GM21515 (cell line): Measurements from ENCODE around the gene BRMS1L.
"Not testable (repeated sequence)": the region's sequence is repeated elsewhere in the genome, so short reads cannot be mapped to it uniquely, and the experiment has no call there.

Experiments
- ATAC-seq: cut with Tn5 transposase; IDR thresholded peaks from one replicate; pipeline ENCODE4 v1.9.1; 2021; ENCODE audit not compliant: unreplicated experiment

Gene BRMS1L

DNA sequence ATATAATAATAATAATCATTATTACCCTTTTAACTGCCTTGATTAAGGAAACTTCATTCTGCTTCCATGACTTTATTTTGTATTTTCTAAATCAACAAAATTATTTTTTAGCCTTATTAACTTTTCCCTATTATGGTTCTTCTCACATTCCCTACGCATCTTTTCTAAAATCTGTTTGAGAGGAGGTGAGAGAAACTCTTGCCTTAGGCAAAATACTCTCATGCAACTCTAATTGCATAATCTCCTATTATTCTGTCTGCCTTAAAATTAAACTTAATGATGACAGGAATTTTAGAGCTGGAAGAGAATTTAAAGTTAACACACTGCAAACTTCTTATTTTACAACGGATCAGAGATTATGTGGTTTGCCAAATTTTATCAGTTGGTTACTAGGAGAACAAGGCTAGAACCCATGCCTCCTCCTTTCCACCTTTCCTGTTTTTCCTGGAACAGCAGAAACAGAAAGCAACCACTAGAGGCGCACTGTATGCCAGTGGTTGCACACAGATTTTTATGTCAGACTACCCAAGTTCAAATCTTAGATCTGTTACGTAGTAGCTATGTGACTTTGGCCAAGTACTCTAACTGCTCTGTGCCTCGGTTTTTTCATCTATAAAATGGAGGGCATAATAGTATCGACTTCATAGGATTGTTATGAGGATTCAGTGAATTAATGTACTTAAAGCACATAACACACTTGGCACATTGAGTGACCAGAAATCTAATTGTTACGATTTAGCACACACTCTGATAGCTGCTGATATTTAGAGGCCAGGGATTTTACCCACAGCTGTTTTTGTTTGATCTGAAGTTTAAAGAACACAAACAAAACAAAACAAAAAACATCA lies 4.3 kb upstream of the BRMS1L start:
- no peak for ATAC-seq

DNA sequence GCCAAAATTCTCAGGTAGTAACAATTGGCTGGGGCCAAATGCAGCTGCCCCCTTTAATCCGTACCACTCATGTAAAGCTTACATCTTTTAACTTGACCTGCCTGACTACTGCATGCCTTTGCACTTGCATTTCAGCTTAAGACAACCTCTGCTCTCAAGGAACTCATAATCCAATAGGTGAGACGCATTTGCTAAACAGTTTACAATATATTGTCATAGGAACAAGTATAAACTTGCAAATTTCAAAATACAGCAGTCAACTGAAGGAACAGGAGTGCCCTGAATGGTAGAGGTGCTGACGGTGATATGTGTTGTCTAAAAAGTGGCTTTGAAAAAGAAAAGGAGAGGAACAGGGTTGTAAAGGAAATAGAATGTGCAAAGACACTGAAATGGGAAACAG lies 3.6 kb upstream of the BRMS1L start:
- ATAC-seq: no peak

DNA sequence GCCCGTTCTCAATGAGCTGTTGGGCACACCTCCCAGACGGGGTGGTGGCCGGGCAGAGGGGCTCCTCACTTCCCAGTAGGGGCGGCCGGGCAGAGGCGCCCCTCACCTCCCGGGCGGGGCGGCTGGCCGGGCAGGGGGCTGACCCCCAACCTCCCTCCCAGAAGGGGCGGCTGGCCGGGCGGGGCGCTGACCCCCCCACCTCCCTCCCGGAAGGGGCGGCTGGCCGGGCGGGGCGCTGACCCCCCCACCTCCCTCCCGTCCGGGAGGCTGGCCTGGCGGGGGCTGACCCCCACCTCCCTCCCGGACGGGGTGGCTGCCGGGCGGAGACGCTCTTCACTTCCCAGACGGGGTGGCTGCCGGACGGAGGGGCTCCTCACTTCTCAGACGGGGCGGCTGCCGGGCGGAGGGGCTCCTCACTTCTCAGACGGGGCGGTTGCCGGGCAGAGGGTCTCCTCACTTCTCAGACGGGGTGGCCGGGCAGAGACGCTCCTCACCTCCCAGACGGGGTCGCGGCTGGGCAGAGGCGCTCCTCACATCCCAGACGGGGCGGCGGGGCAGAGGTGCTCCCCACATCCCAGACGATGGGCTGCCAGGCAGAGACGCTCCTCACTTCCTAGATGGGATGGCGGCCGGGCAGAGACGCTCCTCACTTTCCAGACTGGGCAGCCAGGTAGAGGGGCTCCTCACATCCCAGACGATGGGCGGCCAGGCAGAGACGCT lies 1.5 kb upstream of the BRMS1L start:
- not testable (repeated sequence) for ATAC-seq

DNA sequence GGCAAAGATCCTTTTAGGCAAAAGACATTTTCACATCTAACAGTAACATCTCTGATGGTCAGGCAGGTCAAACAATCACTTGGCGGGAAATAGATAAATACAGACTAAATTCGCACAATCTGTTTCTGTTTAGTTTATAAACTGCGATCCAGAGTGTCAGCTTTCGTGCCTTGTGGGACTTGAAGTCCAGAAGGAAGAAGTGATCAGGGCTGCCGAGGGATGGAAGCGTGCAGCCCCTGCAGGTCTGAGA lies 245 bp upstream of the BRMS1L start:
- no peak for ATAC-seq

DNA sequence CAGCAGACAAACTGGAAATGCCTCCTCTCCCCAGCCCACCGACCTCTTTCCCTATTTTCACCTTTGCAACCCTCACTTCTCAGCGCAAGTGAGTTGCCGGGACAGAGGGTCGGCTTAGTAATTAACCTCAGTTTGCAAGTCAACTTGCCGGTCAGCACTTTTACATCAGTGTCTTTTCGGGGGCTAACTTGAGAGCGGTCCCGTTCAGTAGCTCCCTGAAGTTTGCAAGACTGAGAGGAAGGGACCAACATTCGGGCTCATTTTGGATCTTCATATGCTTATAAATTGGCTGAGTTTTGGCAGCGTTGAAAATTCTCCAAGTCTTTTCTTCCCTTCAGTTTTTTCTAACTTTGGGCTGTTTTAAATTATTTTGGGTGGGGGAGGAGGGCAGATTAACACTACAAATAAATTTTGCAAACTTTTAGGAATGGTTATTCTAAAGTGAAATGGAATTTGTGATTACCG lies 846 bp downstream of the BRMS1L start:
- ATAC-seq: no peak

DNA sequence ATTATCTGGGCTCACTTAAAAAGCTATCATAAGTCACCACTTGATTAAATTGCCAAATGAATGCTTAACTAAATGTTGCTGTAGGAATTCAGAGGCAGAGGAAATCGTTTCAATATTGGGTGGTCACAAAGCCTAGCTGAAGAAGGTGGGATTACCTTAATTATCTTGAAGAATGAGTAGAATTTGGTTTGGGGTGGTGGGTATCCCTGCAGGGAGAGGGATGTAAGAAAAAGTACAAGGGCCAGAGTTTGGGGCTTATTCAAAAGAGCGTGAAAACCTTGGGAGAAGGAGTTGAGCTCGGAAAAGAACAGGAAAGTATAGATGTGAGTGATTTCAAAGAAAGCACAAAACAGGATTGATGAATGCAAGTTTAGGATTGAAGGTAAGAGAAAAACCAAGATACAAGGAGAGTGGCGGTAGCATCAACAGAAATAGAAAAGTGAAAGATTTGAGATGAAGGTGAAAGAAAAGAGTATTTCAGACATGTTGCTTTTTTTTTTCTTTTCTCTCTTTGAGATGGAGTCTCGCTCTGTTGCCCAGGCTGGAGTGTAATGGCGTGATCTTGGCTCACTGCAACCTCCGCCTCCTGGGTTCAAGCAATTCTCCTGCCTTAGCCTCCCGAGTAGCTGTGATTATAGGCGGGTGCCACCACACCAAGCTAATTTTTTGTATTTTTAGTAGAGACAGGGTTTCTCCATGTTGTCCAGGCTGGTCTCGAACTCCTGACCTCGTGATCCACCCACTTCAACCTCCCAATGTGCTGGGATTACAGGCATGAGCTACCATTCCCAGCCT lies 1.7 kb downstream of the BRMS1L start:
- no peak for ATAC-seq

DNA sequence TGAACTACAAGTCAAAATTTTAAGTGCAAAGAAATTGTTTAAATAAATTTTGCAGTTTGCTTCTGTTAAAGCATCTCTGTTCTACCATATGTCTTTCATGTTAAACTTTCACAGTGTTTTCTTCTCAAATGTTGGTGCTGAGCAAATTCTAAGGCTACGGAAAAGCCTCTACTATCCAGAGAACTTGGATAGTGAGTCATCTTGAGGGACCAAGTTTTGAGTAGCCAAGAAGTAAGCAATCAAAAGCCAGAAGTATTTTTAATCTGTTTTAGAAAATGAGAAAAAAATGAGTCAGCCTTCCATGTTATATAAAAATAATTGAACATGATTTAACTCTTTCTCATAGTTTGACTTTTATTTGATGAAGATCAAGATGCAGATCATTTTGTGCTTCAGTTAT lies 3.3 kb downstream of the BRMS1L start:
- ATAC-seq: no peak

DNA sequence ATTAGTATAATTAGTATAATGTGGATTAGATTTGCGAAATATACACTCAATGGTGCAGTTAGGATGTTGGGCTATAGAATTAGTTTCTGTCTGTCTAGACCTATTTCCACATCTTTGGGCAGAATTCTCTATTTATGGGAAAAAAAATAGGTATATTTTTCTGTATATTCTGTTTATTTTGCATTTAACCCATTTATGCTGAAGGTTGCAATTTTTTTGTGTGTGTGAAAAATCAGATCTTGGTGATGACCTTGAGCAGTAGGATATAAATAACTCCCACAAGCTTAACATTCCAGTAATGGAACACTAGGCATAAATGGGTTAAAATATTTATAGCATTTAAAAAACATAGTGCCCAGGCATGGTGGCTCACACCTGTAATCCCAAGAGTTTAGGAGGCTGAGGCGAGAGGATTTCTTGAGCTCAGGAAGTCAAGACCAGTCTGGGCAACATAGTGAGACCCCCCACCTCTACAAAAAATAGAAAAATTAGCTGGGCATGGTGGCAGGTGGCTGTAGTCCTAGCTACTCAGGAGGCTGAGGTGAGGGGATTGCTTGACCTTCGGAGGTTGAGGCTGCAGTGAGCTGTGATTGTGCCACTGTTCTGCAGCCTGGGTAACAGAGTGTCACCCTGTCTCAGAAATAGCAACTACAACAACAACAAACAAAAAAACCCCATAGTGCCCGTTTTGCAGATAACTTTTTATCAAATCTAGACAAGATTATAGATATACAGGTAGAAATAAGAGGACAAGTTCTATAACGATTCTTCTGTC lies 9.3 kb downstream of the BRMS1L start:
- no peak for ATAC-seq

DNA sequence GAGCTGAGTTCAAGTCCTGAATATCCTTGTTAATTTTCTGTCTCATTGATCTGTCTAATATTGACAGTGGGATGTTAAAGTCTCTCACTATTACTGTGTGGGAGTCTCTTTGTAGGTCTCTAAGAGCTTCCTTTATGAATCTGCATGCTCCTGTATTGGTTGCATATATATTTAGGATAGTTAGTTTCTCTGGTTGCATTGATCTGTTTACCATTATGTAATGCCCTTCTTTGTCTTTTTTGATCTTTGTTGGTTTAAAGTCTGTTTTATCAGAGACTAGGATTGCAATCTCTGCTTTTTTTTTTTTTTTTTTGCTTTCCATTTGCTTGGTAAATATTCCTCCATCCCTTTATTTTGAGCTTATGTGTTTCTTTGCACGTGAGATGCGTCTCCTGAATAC lies 15.6 kb downstream of the BRMS1L start:
- not testable (repeated sequence) for ATAC-seq

DNA sequence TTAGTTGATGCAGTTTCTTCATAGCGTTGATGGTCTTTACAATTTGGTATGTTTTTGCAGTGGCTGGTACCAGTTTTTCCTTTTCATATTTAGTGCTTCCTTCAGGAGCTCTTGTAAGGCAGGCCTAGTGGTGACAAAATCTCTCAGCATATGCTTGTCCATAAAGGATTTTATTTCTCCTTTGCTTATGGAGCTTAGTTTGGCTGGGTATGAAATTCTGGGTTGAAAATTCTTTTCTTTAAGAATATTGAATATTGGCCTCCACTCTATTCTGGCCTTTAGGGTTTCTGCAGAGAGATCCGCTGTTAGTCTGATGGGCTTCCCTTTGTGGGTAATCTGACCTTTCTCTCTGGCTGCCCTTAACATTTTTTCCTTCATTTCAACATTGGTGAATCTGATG lies 16.1 kb downstream of the BRMS1L start:
- ATAC-seq: not testable (repeated sequence)

DNA sequence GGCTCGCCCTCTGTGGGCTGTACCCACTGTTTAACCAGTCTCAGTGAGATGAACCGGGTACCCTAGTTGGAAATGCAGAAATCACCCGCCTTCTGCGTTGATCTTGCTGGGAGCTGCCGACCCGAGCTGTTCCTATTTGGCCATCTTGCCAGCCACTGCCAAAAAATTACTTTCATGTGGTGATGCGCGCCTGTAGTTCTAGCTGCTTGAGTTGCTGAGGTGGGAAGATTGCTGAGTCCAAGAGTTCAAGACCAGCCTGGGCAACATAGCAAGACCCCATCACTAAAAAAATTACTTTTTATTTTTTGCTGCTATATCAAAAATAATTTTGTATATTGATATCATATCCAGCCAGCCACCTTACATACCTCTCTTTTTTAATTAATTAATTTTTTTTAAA lies 18.4 kb downstream of the BRMS1L start:
- no peak for ATAC-seq

DNA sequence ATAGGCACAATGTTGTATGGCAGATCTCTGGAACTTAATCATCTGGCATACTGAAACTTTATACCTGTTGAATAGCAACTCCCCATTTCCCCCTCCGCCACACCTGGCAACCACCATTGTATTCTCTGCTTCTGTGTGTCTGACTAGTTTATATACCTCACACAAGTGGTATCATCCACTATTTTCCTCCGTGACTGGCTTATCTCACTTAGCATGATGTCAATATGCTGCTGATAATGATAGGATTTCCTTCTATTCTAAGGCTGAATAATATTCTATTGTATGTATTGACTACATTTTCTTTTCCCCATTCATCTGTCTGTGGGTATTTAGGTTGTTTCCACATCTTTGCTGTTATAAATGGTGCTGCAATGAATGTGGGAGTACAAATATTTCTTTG lies 21.5 kb downstream of the BRMS1L start:
- ATAC-seq: no peak

DNA sequence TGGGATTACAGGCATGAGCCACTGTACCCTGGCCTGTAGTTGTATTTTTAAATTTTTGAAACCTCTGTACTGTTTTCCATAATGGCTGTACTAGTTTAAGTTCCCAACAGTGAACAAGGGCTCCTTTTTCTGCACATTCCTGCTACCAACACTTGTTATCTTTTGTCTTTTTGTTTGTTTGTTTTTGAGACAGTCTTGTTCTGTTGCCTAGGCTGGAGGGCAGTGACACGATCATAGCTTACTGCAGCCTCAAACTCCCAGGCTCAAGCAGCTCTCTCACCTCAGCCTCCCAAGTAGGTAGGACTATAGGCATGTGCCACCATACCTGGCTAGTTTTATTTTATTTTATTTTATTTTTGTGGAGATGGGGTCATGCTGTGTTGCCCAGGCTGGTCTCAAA lies 23.0 kb downstream of the BRMS1L start:
- no peak for ATAC-seq

DNA sequence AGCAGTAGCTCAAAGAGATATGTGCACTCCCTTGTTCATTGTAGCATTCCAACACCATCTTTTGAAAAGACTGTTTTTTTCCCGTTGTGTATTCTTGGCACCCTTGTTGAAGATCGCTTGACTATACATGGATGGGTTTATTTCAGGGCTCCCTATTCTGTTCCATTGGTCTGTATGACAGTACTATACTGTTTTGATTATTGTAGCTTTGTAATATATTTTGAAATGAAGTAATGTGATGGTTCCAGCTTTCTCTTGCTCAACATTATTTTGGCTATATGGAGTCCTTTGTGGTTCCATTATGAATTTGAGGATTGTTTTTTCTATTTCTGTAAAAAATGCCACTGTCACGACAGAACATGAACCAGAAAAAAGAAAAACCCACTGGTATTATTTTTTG lies 25.7 kb downstream of the BRMS1L start:
- ATAC-seq: no peak

DNA sequence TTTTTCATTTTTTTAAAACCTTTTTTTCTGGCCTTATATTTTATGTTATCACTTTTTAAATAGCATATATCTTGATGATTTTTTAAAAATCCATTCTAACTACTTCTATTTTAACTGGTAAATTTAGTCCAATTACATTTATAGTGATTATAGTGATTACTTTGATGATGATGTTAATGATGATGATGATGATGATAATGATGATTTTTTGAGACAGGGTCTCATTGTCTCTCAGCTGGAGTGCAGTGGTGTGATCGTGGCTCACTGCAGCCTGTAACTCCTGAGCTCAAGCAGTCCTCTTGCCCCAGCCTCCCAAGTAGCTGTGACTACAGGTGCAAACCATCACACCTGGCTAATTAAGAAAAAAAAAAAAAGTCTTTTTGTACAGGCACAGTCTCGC lies 27.1 kb downstream of the BRMS1L start:
- ATAC-seq: no peak

DNA sequence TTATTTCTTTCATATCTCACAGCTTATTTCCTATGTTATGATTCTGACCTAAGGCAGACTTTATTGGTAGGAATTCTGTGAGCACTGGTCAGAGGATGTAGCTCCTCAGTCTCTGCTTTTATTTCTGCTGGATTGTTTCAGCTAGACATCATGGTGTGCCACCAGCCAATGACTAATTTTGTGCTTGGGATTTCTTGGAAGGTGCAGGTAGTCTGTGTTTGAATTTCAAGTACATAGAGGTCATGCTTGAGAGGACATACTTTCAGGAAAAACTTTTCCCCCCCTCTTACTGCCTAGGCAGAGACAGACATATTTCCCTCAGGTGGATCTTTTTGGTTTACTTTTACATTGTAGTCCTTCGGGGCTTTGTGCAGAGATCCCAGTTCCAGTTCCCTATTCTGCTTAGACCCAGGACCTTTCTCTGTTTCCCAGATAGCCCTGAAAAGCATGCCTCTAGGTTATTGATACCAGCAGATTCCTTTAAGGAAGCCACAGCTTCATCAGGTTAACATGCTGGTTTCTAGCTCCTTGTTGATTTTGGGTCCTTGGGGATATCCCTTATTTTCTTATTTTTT lies 28.6 kb downstream of the BRMS1L start:
- no peak for ATAC-seq

DNA sequence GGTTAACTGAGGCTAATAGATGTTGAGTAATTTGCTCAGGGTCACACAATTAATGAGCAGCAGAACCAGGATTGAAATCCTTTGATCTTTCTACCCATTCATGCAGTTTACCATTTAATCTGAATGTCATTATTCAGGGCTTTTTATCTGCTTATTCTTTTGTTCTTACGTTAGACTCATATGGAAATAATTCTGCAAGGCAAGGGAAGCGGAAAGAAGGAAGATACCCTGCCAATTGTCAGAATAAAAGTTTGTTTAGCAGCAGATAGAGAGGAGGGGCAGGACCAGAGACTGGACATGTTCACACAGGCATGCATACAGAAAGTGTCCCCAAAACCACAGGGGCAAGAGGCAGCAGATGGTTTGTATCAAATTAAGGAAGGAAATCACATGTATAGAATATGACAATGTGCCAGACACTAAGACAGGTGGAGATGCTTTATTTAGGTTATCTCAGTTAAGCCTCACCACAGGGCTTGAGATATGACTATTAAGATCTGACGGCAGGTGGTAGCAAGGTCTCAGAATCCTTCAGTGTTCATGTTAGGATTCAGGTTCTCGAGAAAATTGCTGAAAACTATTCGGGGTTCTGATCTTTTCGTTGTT lies 29.8 kb downstream of the BRMS1L start:
- peak; percentile 96 for ATAC-seq

DNA sequence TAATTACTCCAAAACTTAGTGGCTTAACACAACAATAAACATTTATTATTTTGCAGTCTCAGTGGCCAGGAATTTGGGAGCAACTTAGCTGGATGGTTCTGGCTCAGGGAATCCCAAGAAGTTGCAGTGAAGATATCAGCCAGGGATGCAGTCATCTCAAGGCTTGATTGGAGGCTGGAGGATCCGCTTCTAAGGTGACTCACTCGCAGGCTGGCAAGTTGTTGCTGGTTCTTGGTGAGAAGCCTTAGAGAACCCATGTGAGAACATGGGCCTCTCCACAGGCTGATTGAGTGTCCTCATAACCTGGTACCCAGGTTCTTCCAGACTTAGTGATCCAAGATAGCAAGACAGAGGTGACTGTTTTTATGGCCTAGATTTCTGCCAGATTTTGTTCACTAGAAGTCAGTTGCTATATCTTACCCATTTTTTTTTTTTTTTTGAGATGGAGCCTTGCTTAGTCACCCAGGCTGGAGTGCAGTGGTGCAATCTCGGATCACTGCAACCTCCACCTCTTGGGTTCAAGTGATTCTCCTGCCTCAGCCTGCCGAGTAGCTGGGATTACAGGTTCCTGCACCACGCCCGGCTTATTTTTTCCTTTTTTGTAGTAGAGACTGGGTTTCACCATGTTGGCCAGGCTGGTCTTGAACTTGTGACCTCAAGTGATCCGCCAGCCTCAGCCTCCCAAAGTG lies 32.5 kb downstream of the BRMS1L start:
- no peak for ATAC-seq

DNA sequence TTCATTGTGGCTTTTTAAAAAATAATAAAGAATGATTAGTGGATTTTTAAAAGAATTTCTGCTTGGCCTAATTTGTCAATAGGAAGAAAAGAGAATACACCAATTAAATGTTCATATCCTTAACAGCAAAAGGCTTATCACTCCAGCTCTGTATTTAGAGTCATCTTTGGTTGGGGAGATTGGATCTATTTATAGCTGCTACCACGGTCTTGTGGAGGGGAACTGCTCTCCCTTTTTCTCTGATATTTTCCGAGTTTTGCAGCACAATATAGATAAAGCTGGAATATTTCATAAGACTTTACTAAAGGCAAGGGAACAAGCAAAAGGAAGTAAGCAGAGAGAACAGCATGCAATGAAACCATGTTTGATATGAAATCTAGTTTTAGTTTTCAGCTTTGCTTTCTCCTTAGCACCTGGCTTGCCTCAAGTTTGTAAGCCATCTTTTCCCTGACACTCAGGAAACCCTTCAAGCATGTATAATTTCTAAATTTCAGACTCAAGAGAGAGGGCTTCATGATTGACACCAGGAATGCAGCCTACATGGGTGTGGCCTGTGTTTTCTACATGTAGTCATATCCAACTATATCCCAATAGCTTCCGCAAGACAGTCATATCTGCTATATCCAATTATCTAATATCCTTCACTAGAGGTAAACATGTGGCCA lies 35.2 kb downstream of the BRMS1L start:
- peak; percentile 81 for ATAC-seq
